ENCODE results near the gene DUT.

DUT gene

GRCh38 chr15:48307586-48307985 lies 23.6 kb upstream of the DUT start:
- DNase-seq, result no peak
- Histone ChIP-seq H3K27me3 (ENCODE audit: control insufficient read depth in 1 of 2, insufficient read depth in 1 of 2, low read length in 2 of 2) (no peaks in the 10 kb centered on the region), H3K4me1 (ENCODE audit: control insufficient read depth, insufficient read depth, low read depth, low read length) (no peaks in the 10 kb centered on the region), H3K4me2 (ENCODE audit: low read length, poor library complexity, severe bottlenecking) (no peak overlapping the region), H2BK15ac (ENCODE audit: low read depth, poor library complexity, severe bottlenecking) (no peak overlapping the region), H3K4ac (ENCODE audit: low read depth in 1 of 2, low read length in 2 of 2) (no peak overlapping the region), H2BK12ac (ENCODE audit: low read length in 2 of 2) (no peak overlapping the region), H3K27ac (ENCODE audit: low read length, poor library complexity, severe bottlenecking) (no peak overlapping the region), H4K91ac (ENCODE audit: low read length) (no peak overlapping the region), H3K36me3 (ENCODE audit: control insufficient read depth in 1 of 2, insufficient read depth in 2 of 2, low read depth in 1 of 2, low read length in 2 of 2) (no peaks in the 10 kb centered on the region), H3K4me3 (ENCODE audit: insufficient read depth in 1 of 2, low read depth in 1 of 2, low read length in 2 of 2) (no peak overlapping the region), H3K23ac (ENCODE audit: low read length in 2 of 2) (no peak overlapping the region), H2AK5ac (ENCODE audit: low read length, severe bottlenecking) (no peak overlapping the region), H3K14ac (ENCODE audit: low read length in 2 of 2) (no peak overlapping the region), H2BK5ac (ENCODE audit: low read depth, low read length, poor library complexity, severe bottlenecking) (peak overlapping the region; percentile 76), H2AFZ (ENCODE audit: low read depth, low read length) (no peak overlapping the region), H2BK120ac (ENCODE audit: low read depth, low read length) (no peak overlapping the region), H3K9me3 (ENCODE audit: control insufficient read depth, low read length) (no peaks in the 10 kb centered on the region), H3K9ac (ENCODE audit: low read length) (no peak overlapping the region), H4K8ac (ENCODE audit: low read length) (no peak overlapping the region), H3K79me1 (replicated peaks; ENCODE audit: low read length, poor library complexity, severe bottlenecking) (no peaks in the 10 kb centered on the region), H3K18ac (ENCODE audit: low read depth in 1 of 2, low read length in 2 of 2) (no peak overlapping the region)
- 88% methylated on average over 7 of the region's 8 CpGs for WGBS

DNA sequence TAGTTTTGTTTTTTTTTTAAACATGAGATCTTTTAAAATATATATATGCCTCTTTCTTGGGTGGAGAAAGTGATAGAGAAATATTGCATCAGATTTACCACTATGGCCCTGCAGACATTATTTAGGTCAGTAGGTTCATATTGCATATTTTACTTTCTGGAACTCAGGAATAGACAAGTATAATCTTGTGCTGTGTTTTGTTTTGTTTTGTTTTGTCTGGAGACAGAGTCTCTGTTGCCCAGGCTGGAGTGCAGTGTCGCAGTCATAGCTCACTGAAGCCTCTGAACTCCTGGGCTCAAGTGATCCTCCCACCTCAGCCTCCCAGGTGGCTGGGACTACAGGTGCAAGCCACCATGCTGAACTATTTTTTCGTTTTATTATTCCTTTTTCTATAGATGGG lies 21.5 kb upstream of the DUT start:
- Histone ChIP-seq H2BK120ac (ENCODE audit: low read depth, low read length) (no peak overlapping the region), H3K4me3 (ENCODE audit: insufficient read depth in 1 of 2, low read depth in 1 of 2, low read length in 2 of 2) (no peak overlapping the region), H3K79me1 (replicated peaks; ENCODE audit: low read length, poor library complexity, severe bottlenecking) (no peaks in the 10 kb centered on the region), H4K91ac (ENCODE audit: low read length) (no peak overlapping the region), H3K4me2 (ENCODE audit: low read length, poor library complexity, severe bottlenecking) (no peak overlapping the region), H3K4me1 (ENCODE audit: control insufficient read depth, insufficient read depth, low read depth, low read length) (no peaks in the 10 kb centered on the region), H3K18ac (ENCODE audit: low read depth in 1 of 2, low read length in 2 of 2) (no peak overlapping the region), H3K27ac (ENCODE audit: low read length, poor library complexity, severe bottlenecking) (no peak overlapping the region), H2BK15ac (ENCODE audit: low read depth, poor library complexity, severe bottlenecking) (no peak overlapping the region), H3K4ac (ENCODE audit: low read depth in 1 of 2, low read length in 2 of 2) (no peak overlapping the region), H3K9me3 (ENCODE audit: control insufficient read depth, low read length) (no peaks in the 10 kb centered on the region), H2AFZ (ENCODE audit: low read depth, low read length) (no peak overlapping the region), H2BK5ac (ENCODE audit: low read depth, low read length, poor library complexity, severe bottlenecking) (no peak overlapping the region), H2AK5ac (ENCODE audit: low read length, severe bottlenecking) (no peak overlapping the region), H3K14ac (ENCODE audit: low read length in 2 of 2) (no peak overlapping the region), H3K27me3 (ENCODE audit: control insufficient read depth in 1 of 2, insufficient read depth in 1 of 2, low read length in 2 of 2) (no peaks in the 10 kb centered on the region), H3K23ac (ENCODE audit: low read length in 2 of 2) (no peak overlapping the region), H3K36me3 (ENCODE audit: control insufficient read depth in 1 of 2, insufficient read depth in 2 of 2, low read depth in 1 of 2, low read length in 2 of 2) (no peaks in the 10 kb centered on the region), H4K8ac (ENCODE audit: low read length) (no peak overlapping the region), H3K9ac (ENCODE audit: low read length) (no peak overlapping the region), H2BK12ac (ENCODE audit: low read length in 2 of 2) (no peak overlapping the region)
- no peak for DNase-seq
- WGBS, result 76% methylated on average over 2 of the region's 2 CpGs

- no peak overlapping the region for H3K14ac ChIP-seq (ENCODE audit: low read length in 2 of 2)
- H4K8ac ChIP-seq (ENCODE audit: low read length), result no peak overlapping the region
- H3K4me2 ChIP-seq (ENCODE audit: low read length, poor library complexity, severe bottlenecking), result no peak overlapping the region
- no peaks in the 10 kb centered on the region for H3K36me3 ChIP-seq (ENCODE audit: control insufficient read depth in 1 of 2, insufficient read depth in 2 of 2, low read depth in 1 of 2, low read length in 2 of 2)
- no peak overlapping the region for H2BK5ac ChIP-seq (ENCODE audit: low read depth, low read length, poor library complexity, severe bottlenecking)
- H2BK12ac ChIP-seq (ENCODE audit: low read length in 2 of 2), result no peak overlapping the region
- no peak overlapping the region for H3K4ac ChIP-seq (ENCODE audit: low read depth in 1 of 2, low read length in 2 of 2)
- no peak for DNase-seq
- H4K91ac ChIP-seq (ENCODE audit: low read length), result no peak overlapping the region
- H3K27me3 ChIP-seq (ENCODE audit: control insufficient read depth in 1 of 2, insufficient read depth in 1 of 2, low read length in 2 of 2), result no peaks in the 10 kb centered on the region
- no peak overlapping the region for H2BK120ac ChIP-seq (ENCODE audit: low read depth, low read length)
- H3K27ac ChIP-seq (ENCODE audit: low read length, poor library complexity, severe bottlenecking), result no peak overlapping the region
- no peaks in the 10 kb centered on the region for H3K9me3 ChIP-seq (ENCODE audit: control insufficient read depth, low read length)
- H3K4me1 ChIP-seq (ENCODE audit: control insufficient read depth, insufficient read depth, low read depth, low read length), result no peaks in the 10 kb centered on the region
- H2BK15ac ChIP-seq (ENCODE audit: low read depth, poor library complexity, severe bottlenecking), result no peak overlapping the region
- no peaks in the 10 kb centered on the region for H3K79me1 ChIP-seq (replicated peaks; ENCODE audit: low read length, poor library complexity, severe bottlenecking)
- no peak overlapping the region for H3K9ac ChIP-seq (ENCODE audit: low read length)
- no peak overlapping the region for H3K23ac ChIP-seq (ENCODE audit: low read length in 2 of 2)
- WGBS, result 86% methylated on average over 2 of the region's 2 CpGs
- no peak overlapping the region for H3K18ac ChIP-seq (ENCODE audit: low read depth in 1 of 2, low read length in 2 of 2)
- H2AK5ac ChIP-seq (ENCODE audit: low read length, severe bottlenecking), result no peak overlapping the region
- no peak overlapping the region for H2AFZ ChIP-seq (ENCODE audit: low read depth, low read length)
- no peak overlapping the region for H3K4me3 ChIP-seq (ENCODE audit: insufficient read depth in 1 of 2, low read depth in 1 of 2, low read length in 2 of 2)
Measured at GRCh38 chr15:48313216-48313615, 18.0 kb upstream of the DUT start.

DNA sequence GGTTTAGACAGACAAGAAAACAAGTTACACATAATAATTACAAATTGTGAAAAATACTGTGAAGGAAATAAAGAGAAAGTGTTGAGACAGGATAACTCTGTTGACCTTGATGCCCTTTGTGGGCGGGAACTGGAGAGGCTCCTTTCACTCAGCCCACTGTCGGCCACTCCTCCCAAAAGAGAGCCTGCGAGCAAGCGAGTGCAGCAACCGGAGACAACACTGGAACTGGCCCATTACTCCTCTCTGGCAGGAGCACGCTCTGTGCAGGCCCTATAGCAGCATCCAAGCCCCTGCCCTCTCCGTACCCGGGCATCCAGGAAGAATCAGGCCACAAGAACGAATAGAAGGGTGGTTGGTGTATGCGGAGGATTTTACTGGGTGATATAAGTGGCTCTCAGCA lies 16.2 kb upstream of the DUT start:
- Histone ChIP-seq H3K18ac (ENCODE audit: low read depth in 1 of 2, low read length in 2 of 2) (no peak overlapping the region), H2BK15ac (ENCODE audit: low read depth, poor library complexity, severe bottlenecking) (no peak overlapping the region), H3K27me3 (ENCODE audit: control insufficient read depth in 1 of 2, insufficient read depth in 1 of 2, low read length in 2 of 2) (no peaks in the 10 kb centered on the region), H3K4me2 (ENCODE audit: low read length, poor library complexity, severe bottlenecking) (no peak overlapping the region), H3K79me1 (replicated peaks; ENCODE audit: low read length, poor library complexity, severe bottlenecking) (no peaks in the 10 kb centered on the region), H3K4ac (ENCODE audit: low read depth in 1 of 2, low read length in 2 of 2) (no peak overlapping the region), H2AK5ac (ENCODE audit: low read length, severe bottlenecking) (no peak overlapping the region), H4K91ac (ENCODE audit: low read length) (no peak overlapping the region), H3K9me3 (ENCODE audit: control insufficient read depth, low read length) (no peaks in the 10 kb centered on the region), H3K4me1 (ENCODE audit: control insufficient read depth, insufficient read depth, low read depth, low read length) (no peaks in the 10 kb centered on the region), H3K27ac (ENCODE audit: low read length, poor library complexity, severe bottlenecking) (no peak overlapping the region), H2BK120ac (ENCODE audit: low read depth, low read length) (no peak overlapping the region), H3K14ac (ENCODE audit: low read length in 2 of 2) (no peak overlapping the region), H4K8ac (ENCODE audit: low read length) (no peak overlapping the region), H2AFZ (ENCODE audit: low read depth, low read length) (no peak overlapping the region), H3K36me3 (ENCODE audit: control insufficient read depth in 1 of 2, insufficient read depth in 2 of 2, low read depth in 1 of 2, low read length in 2 of 2) (no peaks in the 10 kb centered on the region), H2BK12ac (ENCODE audit: low read length in 2 of 2) (no peak overlapping the region), H2BK5ac (ENCODE audit: low read depth, low read length, poor library complexity, severe bottlenecking) (no peak overlapping the region), H3K9ac (ENCODE audit: low read length) (no peak overlapping the region), H3K23ac (ENCODE audit: low read length in 2 of 2) (no peak overlapping the region), H3K4me3 (ENCODE audit: insufficient read depth in 1 of 2, low read depth in 1 of 2, low read length in 2 of 2) (no peak overlapping the region)
- WGBS, result 80% methylated on average over 10 of the region's 10 CpGs
- no peak for DNase-seq

Data from mesenchymal stem cell (in vitro differentiated cells and primary cell).